ENCODE measurements around the gene ATP2A1.
"Not testable (repeated sequence)": the region's sequence is repeated elsewhere in the genome, so short reads cannot be mapped to it uniquely, and the experiment has no call there.

ATP2A1 gene

GRCh38 chr16:28879841-28880588 lies 1.7 kb downstream of the ATP2A1 start:
- H3K36me3 ChIP-seq (ENCODE audit: control insufficient read depth in 5 of 5, insufficient read depth in 5 of 5, low read length in 5 of 5), result peaks cover 0 to 5% (median 3%) of the 10 kb centered on the region in 5 donors
- H3K9me3 ChIP-seq (ENCODE audit: control insufficient read depth in 5 of 5, low read length in 5 of 5), result no peaks in the 10 kb centered on the region
- H3K27me3 ChIP-seq (ENCODE audit: control insufficient read depth in 5 of 5, insufficient read depth in 4 of 5, low read length in 5 of 5), result peaks cover 12 to 20% (median 18%) of the 10 kb centered on the region in 5 donors
- peak overlapping the region in 4 of 5 donors; percentile 52 to 77 (median 64) for H3K9ac ChIP-seq (ENCODE audit: low read length in 5 of 5)
- peaks cover 0 to 15% (median 14%) of the 10 kb centered on the region in 5 donors for H3K4me1 ChIP-seq (ENCODE audit: control insufficient read depth in 5 of 5, insufficient read depth in 5 of 5, low read length in 5 of 5)
- H3K27ac ChIP-seq (ENCODE audit: low read depth, low read length), result no peak overlapping the region
- peak overlapping the region; percentile 64 to 81 (median 79) for H3K4me3 ChIP-seq (ENCODE audit: low read depth in 1 of 5, low read length in 5 of 5)

GRCh38 chr16:28880589-28880915 lies 2.3 kb downstream of the ATP2A1 start:
- peaks cover 0 to 4% (median 0%) of the 10 kb centered on the region in 5 donors for H3K36me3 ChIP-seq (ENCODE audit: control insufficient read depth in 5 of 5, insufficient read depth in 5 of 5, low read length in 5 of 5)
- peaks cover 12 to 20% (median 18%) of the 10 kb centered on the region in 5 donors for H3K27me3 ChIP-seq (ENCODE audit: control insufficient read depth in 5 of 5, insufficient read depth in 4 of 5, low read length in 5 of 5)
- no peak overlapping the region for H3K9ac ChIP-seq (ENCODE audit: low read length in 5 of 5)
- no peak overlapping the region for H3K27ac ChIP-seq (ENCODE audit: low read depth, low read length)
- H3K9me3 ChIP-seq (ENCODE audit: control insufficient read depth in 5 of 5, low read length in 5 of 5), result no peaks in the 10 kb centered on the region
- peaks cover 0 to 15% (median 14%) of the 10 kb centered on the region in 5 donors for H3K4me1 ChIP-seq (ENCODE audit: control insufficient read depth in 5 of 5, insufficient read depth in 5 of 5, low read length in 5 of 5)
- H3K4me3 ChIP-seq (ENCODE audit: low read depth in 1 of 5, low read length in 5 of 5), result peak overlapping the region in 3 of 5 donors; percentile 78 to 81 (median 79)

DNA sequence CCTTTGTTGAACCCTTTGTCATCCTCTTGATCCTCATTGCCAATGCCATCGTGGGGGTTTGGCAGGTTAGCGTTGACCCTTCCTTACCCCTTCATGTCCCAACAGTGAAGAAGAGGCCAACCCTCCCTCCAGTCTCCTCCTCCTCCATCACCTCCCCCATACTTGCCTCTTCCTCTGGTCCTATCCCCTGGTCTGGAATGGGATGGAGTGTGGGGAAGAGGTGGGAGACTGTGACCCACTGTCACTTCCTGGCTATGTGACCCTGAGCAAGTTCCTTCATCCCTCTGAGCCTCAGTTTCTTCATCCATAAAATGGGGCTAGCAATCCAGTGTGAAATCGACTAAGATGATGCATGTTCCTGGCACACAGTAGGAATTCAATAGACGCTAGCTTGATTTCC lies 2.7 kb downstream of the ATP2A1 start:
- Histone ChIP-seq H3K27me3 (ENCODE audit: control insufficient read depth in 5 of 5, insufficient read depth in 4 of 5, low read length in 5 of 5) (peaks cover 12 to 20% (median 18%) of the 10 kb centered on the region in 5 donors), H3K9me3 (ENCODE audit: control insufficient read depth in 5 of 5, low read length in 5 of 5) (no peaks in the 10 kb centered on the region), H3K27ac (ENCODE audit: low read depth, low read length) (no peak overlapping the region), H3K4me3 (ENCODE audit: low read depth in 1 of 5, low read length in 5 of 5) (no peak overlapping the region), H3K4me1 (ENCODE audit: control insufficient read depth in 5 of 5, insufficient read depth in 5 of 5, low read length in 5 of 5) (peaks cover 0 to 15% (median 14%) of the 10 kb centered on the region in 5 donors), H3K36me3 (ENCODE audit: control insufficient read depth in 5 of 5, insufficient read depth in 5 of 5, low read length in 5 of 5) (peaks cover 0 to 1% (median 0%) of the 10 kb centered on the region in 5 donors), H3K9ac (ENCODE audit: low read length in 5 of 5) (no peak overlapping the region)

DNA sequence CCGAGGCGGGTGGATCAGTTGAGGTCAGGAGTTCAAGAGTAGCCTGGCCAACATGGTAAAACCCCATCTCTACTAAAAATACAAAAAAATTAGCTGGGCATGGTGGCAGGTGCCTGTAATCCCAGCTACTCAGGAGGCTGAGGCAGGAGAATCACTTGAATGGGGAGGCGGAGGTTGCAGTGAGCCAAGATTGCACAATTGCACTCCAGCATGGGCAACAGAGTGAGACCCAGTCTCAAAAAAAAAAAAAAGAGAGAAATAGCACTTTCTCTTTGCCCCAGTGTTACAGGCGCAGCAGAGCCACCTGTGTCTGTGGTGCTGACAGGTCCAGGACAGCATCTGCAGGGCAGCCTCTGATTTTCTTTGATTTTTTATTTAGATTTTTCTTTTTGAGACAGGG lies 3.3 kb downstream of the ATP2A1 start:
- not testable (repeated sequence) for H3K36me3 ChIP-seq (ENCODE audit: control insufficient read depth in 5 of 5, insufficient read depth in 5 of 5, low read length in 5 of 5); H3K9me3 ChIP-seq (ENCODE audit: control insufficient read depth in 5 of 5, low read length in 5 of 5); H3K4me3 ChIP-seq (ENCODE audit: low read depth in 1 of 5, low read length in 5 of 5); H3K27ac ChIP-seq (ENCODE audit: low read depth, low read length); H3K9ac ChIP-seq (ENCODE audit: low read length in 5 of 5)
- Histone ChIP-seq H3K27me3 (ENCODE audit: control insufficient read depth in 5 of 5, insufficient read depth in 4 of 5, low read length in 5 of 5) (peaks cover 12 to 20% (median 18%) of the 10 kb centered on the region in 5 donors), H3K4me1 (ENCODE audit: control insufficient read depth in 5 of 5, insufficient read depth in 5 of 5, low read length in 5 of 5) (peaks cover 0 to 15% (median 14%) of the 10 kb centered on the region in 5 donors)

DNA sequence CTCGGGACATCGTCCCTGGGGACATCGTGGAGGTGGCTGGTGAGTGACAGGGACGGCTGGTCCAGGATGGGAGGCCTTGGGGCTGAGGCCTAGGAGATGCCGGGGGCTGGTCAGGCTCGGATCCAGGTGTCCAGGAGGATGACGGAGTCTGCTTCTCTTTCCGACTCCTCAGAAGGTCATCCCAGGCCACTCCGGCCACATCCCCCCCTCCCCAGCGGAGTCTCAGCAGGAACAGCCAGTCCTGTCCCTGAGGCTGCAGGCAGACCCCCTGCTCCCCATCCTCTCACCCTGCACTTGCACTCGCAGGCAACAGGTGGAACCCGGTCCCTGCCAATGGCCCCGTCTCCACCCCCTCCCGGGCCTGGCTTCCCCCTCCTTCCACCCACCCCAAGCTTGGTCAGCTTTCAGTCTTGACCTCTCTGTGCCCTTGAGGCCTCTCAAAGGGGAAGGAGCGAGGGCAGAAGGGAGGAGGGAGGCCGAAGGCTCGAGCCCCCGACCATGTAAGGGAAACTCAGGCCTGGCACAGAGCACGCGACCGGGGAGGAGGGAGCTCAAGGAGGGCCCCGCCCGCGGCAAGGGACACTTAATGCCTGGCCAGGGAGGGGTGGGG lies 4.4 kb downstream of the ATP2A1 start:
- Histone ChIP-seq H3K9me3 (ENCODE audit: control insufficient read depth in 5 of 5, low read length in 5 of 5) (no peaks in the 10 kb centered on the region), H3K27me3 (ENCODE audit: control insufficient read depth in 5 of 5, insufficient read depth in 4 of 5, low read length in 5 of 5) (peaks cover 12 to 20% (median 18%) of the 10 kb centered on the region in 5 donors), H3K4me3 (ENCODE audit: low read depth in 1 of 5, low read length in 5 of 5) (no peak overlapping the region), H3K4me1 (ENCODE audit: control insufficient read depth in 5 of 5, insufficient read depth in 5 of 5, low read length in 5 of 5) (peaks cover 0 to 15% (median 14%) of the 10 kb centered on the region in 5 donors), H3K36me3 (ENCODE audit: control insufficient read depth in 5 of 5, insufficient read depth in 5 of 5, low read length in 5 of 5) (no peaks in the 10 kb centered on the region), H3K27ac (ENCODE audit: low read depth, low read length) (no peak overlapping the region), H3K9ac (ENCODE audit: low read length in 5 of 5) (no peak overlapping the region)

DNA sequence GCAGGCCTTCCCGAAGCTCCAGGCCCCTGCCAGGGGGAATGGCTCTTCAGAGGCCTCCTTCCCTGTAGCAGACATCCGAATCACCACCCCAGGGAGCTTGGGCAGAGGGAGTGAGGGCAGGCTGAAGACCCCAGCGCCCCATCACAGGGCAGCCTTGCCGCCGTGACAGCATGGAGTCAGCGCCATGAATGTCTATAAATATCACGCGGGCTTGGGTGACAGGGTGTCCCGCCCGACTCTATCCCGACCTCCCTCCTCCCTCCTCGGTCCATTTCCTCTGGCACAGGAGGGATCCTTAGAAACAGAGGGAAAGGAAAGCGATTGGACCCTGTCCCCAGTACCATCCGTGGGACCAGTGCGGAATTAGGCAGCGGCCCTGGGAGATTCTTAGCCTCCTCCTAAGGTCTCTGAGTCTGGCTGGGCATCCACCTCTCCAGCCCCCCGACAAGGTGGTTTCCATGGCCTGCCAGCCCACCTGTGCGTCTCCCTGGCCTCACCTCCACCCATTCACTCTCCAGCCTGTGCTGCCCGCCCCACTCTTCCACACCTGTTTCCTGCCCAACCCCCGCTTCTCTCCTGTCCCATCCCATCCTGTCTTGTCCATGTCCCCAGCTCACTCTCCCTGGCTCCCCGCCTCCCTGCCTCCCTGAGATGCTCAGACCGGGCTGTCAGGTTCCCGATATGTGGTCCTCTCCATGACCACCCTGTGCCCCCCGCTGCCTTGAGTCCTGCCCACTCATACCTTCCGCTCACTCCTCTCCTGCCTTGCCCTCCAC lies 5.1 kb downstream of the ATP2A1 start:
- Histone ChIP-seq H3K9me3 (ENCODE audit: control insufficient read depth in 5 of 5, low read length in 5 of 5) (no peaks in the 10 kb centered on the region), H3K4me1 (ENCODE audit: control insufficient read depth in 5 of 5, insufficient read depth in 5 of 5, low read length in 5 of 5) (peaks cover 0 to 15% (median 14%) of the 10 kb centered on the region in 5 donors), H3K27ac (ENCODE audit: low read depth, low read length) (no peak overlapping the region), H3K4me3 (ENCODE audit: low read depth in 1 of 5, low read length in 5 of 5) (no peak overlapping the region), H3K36me3 (ENCODE audit: control insufficient read depth in 5 of 5, insufficient read depth in 5 of 5, low read length in 5 of 5) (no peaks in the 10 kb centered on the region), H3K9ac (ENCODE audit: low read length in 5 of 5) (no peak overlapping the region), H3K27me3 (ENCODE audit: control insufficient read depth in 5 of 5, insufficient read depth in 4 of 5, low read length in 5 of 5) (peaks cover 12 to 20% (median 18%) of the 10 kb centered on the region in 5 donors)

DNA sequence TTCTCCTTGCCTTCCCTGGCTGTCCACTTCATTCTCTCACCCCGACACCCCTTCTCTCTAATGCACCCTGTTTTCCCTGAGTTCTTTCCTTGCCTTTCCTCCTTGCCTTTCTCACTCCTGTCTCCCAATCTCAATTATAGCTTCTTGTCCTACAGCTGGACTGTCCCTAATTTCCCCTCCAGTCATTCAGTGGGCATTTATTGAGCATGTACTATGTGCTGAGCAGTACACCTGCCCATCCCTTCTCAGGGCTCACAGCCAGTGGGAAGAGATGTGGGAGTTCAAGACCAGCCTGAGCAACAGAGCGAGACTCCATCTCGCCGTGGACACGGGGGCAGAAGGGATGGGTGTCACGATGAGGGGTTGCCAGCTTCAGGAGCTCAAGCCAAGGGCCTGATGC lies 5.8 kb downstream of the ATP2A1 start:
- H3K27ac ChIP-seq (ENCODE audit: low read depth, low read length), result no peak overlapping the region
- H3K36me3 ChIP-seq (ENCODE audit: control insufficient read depth in 5 of 5, insufficient read depth in 5 of 5, low read length in 5 of 5), result peaks cover 0 to 3% (median 0%) of the 10 kb centered on the region in 5 donors
- H3K4me3 ChIP-seq (ENCODE audit: low read depth in 1 of 5, low read length in 5 of 5), result no peak overlapping the region
- H3K4me1 ChIP-seq (ENCODE audit: control insufficient read depth in 5 of 5, insufficient read depth in 5 of 5, low read length in 5 of 5), result peaks cover 0 to 14% (median 13%) of the 10 kb centered on the region in 5 donors
- H3K9me3 ChIP-seq (ENCODE audit: control insufficient read depth in 5 of 5, low read length in 5 of 5), result no peaks in the 10 kb centered on the region
- peaks cover 12 to 20% (median 18%) of the 10 kb centered on the region in 5 donors for H3K27me3 ChIP-seq (ENCODE audit: control insufficient read depth in 5 of 5, insufficient read depth in 4 of 5, low read length in 5 of 5)
- H3K9ac ChIP-seq (ENCODE audit: low read length in 5 of 5), result no peak overlapping the region

- no peaks in the 10 kb centered on the region for H3K4me1 ChIP-seq (ENCODE audit: control insufficient read depth in 5 of 5, insufficient read depth in 5 of 5, low read length in 5 of 5)
Observed at GRCh38 chr16:28886945-28887344, 8.7 kb downstream of the ATP2A1 start.

GRCh38 chr16:28890355-28890754 lies 12.1 kb downstream of the ATP2A1 start:
- not testable (repeated sequence) for H3K4me1 ChIP-seq (ENCODE audit: control insufficient read depth in 5 of 5, insufficient read depth in 5 of 5, low read length in 5 of 5); H3K4me3 ChIP-seq (ENCODE audit: low read depth in 1 of 5, low read length in 5 of 5); H3K9me3 ChIP-seq (ENCODE audit: control insufficient read depth in 5 of 5, low read length in 5 of 5); H3K9ac ChIP-seq (ENCODE audit: low read length in 5 of 5); H3K27ac ChIP-seq (ENCODE audit: low read depth, low read length); H3K36me3 ChIP-seq (ENCODE audit: control insufficient read depth in 5 of 5, insufficient read depth in 5 of 5, low read length in 5 of 5); H3K27me3 ChIP-seq (ENCODE audit: control insufficient read depth in 5 of 5, insufficient read depth in 4 of 5, low read length in 5 of 5)

More at GRCh38 chr16:28886945-28887344, 8.7 kb downstream of the ATP2A1 start:
- no peak overlapping the region for H3K27ac ChIP-seq (ENCODE audit: low read depth, low read length)
- no peak overlapping the region for H3K9ac ChIP-seq (ENCODE audit: low read length in 5 of 5)
- H3K36me3 ChIP-seq (ENCODE audit: control insufficient read depth in 5 of 5, insufficient read depth in 5 of 5, low read length in 5 of 5), result peaks cover 0 to 3% (median 0%) of the 10 kb centered on the region in 5 donors
- no peaks in the 10 kb centered on the region for H3K9me3 ChIP-seq (ENCODE audit: control insufficient read depth in 5 of 5, low read length in 5 of 5)
- H3K4me3 ChIP-seq (ENCODE audit: low read depth in 1 of 5, low read length in 5 of 5), result no peak overlapping the region
- H3K27me3 ChIP-seq (ENCODE audit: control insufficient read depth in 5 of 5, insufficient read depth in 4 of 5, low read length in 5 of 5), result peaks cover 9 to 12% (median 10%) of the 10 kb centered on the region in 5 donors

Data from subcutaneous abdominal adipose tissue (tissue), 5 donors.